ENCODE measurements around the gene B4GALT2.

The B4GALT2 gene

GRCh38 chr1:43969746-43970466, 9.1 kb upstream of the B4GALT2 start, which contains the start of gene DPH2:
Gene DPH2, plus strand, starts transcription at chr1:43970010. Its CDS starts 166 bp downstream, at chr1:43970176.
- DNase-seq = peak; percentile 92 to 96

GRCh38 chr1:43970502-43970901, 8.5 kb upstream of the B4GALT2 start:
- no peak for DNase-seq

- no peak for DNase-seq
These were observed 8.1 kb upstream of the B4GALT2 start for GRCh38 chr1:43970911-43971310.

GRCh38 chr1:43971336-43971980, 7.6 kb upstream of the B4GALT2 start:
- no peak for DNase-seq

DNA sequence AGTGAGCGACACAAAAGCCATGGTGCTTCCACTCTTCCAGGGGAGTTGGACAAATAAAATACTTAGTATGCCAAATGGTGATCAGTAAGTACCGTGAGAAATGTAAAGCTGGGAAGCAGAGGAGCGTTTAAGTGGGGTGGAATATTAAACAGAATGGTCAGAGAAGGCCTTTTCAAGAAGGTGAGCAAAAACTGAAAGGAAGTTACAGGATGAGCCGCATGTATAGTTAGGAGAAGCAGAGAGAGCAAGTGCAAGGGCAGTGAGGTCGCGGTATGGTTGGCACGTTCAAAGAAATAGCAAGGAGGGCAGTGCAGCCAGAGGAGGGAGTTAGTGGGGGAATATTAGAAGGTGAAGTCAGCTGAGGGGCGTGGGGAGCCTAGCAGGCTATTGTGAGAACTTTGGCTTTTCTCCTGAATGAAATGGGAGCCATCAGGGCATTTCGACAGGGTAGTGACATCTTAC, 5.0 kb upstream of the B4GALT2 start:
- no peak for DNase-seq

DNA sequence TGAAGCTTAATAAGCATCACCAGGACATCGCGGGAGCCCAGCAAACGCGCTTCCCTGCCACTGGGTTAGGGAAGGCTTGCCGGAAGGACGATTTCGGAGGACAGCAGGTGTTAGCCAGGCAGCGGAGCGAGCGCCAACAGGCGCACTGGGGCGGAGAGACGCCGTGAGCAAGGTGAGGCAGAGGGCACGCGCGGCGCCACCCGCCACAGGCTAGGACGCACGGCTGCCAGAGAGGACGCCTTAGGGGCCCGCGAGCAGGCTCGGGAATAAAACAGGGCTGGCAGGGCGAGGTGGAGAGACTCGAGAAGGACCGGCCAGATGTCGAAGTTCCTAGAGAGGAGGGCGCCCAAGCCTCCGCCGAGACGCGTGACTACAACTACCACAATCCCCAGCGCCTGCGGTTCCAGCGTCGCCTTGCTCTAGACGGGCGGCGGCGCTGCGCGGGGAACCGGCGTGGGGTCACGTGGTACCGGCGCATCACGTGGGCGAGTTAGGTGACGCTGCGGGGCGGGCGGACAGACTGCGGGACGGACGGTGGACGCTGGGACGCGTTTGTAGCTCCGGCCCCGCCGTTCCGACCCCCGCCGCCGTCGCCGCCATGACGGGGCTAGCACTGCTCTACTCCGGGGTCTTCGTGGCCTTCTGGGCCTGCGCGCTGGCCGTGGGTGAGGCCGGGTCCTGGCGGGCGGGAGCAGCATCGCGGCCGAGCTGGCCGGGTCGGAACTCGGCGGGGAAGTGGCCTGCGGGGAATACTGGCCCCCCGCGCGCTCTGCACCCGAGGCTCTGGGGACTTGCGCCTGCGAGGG, 4.4 kb upstream of the B4GALT2 start, which contains the start of gene ATP6V0B:
ATP6V0B (plus strand) TSS at position 518 of the 806 bp plus-strand sequence; CDS start at position 599, 81 bp downstream.
- DNase-seq = peak; percentile 85 to 94

GRCh38 chr1:43975249-43975961, 3.6 kb upstream of the B4GALT2 start:
- DNase-seq = no peak

DNA sequence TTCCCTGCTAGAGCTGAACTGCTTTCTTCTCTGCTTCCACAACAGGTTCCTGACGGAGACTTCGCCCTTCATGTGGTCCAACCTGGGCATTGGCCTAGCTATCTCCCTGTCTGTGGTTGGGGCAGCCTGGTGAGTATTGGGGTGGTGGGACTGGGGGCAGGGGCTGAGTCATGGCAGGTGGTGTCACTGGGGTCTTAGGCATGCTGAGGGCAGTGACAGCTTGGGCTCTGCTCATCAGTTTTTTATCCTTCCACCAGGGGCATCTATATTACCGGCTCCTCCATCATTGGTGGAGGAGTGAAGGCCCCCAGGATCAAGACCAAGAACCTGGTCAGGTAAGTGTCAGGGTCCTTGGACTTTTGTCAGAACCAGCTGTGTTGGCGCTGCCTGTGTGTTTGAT, 3.0 kb upstream of the B4GALT2 start:
- DNase-seq = no peak

GRCh38 chr1:43976890-43977289, 2.1 kb upstream of the B4GALT2 start:
- no peak for DNase-seq

DNA sequence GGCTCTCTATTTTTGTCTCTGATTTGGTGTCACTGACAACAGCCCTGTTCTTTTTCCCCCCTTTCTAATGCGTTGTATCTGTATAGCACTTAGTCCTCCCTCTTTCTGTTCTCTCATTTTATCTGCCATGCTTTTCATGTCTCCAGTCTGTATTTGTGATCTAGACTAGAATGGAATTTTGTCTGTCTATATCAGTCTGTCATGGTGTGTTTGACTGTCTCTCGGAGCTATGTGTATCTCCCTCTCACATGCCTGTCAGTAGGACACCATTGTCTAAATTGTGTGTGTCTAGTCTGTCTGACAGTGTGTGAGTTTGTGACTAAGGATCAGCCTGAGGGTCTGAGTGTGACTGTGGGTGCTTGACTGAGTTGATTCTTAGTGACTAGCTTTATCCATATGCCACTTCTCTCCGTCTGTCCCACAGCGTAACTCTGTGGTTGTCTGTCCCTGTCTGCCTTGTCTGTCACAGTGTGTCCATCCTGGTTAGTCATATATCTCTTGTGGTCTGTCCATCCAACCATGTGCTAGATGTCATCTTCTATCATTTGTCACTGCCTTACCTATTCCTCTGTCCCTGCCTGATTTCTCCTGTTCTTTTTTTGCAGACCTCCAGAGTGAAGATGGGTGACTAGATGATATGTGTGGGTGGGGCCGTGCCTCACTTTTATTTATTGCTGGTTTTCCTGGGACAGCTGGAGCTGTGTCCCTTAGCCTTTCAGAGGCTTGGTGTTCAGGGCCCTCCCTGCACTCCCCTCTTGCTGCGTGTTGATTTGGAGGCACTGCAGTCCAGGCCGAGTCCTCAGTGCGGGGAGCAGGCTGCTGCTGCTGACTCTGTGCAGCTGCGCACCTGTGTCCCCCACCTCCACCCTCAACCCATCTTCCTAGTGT, 1.4 kb upstream of the B4GALT2 start:
- DNase-seq = no peak

- DNase-seq = no peak
These were observed 803 bp upstream of the B4GALT2 start for GRCh38 chr1:43978264-43978550.

DNA sequence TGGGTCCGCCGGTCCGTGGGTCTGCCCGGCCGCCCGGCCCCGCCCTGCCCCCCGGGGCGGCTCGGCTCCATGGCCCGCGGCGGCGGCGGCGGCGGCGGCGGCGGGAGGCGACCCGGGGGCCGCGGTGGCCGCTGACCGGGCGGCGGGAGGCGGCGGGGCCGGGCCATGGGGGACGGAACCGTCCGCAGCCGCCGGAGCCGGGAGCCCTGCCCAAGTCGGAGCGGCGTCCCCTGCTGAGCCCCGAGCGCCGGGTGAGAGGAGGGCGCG, 184 bp downstream of the B4GALT2 start:
- DNase-seq = no peak

DNA sequence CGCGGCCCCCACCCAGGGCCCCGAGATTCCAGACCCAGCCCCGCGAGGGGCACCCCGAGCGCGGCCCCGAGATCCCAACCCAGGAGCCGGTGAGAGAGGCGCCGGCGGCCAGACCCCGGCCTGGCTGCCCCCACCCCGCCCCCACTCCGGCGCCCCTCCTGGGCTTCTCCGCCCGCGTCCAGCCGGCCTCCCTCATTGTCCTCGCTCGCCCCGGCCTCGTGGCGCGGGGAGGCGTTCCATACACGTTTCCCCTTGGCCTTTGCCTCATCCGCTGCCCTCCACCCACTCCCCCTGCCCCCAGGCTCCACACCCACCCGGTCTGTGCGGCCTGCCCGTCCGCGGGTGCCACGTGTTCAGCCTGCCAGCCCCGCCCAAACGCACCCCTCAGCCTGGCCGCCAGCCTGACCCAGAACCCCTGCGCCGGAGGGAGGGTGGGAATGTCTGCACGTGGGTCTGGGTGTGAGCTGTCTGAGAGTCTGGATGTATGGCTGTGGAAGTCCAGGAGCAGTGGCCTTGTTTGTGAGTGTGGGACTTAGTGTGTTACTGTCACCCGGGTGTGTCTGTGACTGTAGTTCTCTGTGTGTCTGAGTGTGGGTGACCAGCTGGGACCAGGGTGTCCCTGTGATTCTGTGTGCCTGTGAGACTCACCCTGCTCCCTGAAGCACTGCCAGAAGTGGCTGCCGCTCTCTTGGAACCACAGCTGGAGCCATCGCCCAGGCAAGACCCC, 681 bp downstream of the B4GALT2 start:
- peak in 1 of 2 experiments; percentile 35 for DNase-seq

- no peak for DNase-seq
These were observed 1.5 kb downstream of the B4GALT2 start for GRCh38 chr1:43980255-43981134.

GRCh38 chr1:43981135-43981491, 2.1 kb downstream of the B4GALT2 start:
- DNase-seq = no peak

- no peak for DNase-seq
These were observed 2.6 kb downstream of the B4GALT2 start for GRCh38 chr1:43981636-43982035.

DNA sequence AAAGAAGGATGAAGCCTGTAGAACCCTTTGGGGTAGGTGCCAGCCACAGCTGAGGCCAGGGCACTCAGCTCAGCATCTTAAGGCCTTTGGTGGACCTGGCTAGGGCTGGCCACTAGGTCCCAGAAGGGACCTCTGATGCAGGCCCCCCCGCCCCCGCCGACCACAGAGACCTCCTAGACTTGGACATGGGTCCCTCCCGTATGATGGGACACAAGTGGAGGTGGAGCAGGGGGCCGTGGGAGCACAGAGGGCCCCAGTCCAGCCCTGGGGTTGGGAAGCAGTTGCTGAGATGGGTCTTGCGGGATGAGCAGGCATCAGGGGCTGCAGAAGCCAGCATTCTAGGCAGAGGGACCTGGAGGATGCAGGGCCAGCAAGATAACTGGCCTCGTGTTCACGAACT, 3.2 kb downstream of the B4GALT2 start:
- no peak for DNase-seq

GRCh38 chr1:43982808-43983207, 3.8 kb downstream of the B4GALT2 start:
- DNase-seq = no peak

GRCh38 chr1:43983253-43983899, 4.4 kb downstream of the B4GALT2 start:
- DNase-seq = no peak

GRCh38 chr1:43984855-43985254, 5.8 kb downstream of the B4GALT2 start:
- DNase-seq = no peak
